Prostate gland (tissue), 2 donors: ENCODE data around the gene RGCC. TPM values are rescaled to one million over a fixed set of nuclear protein-coding genes. Genes with fewer than 3 reads are reported as not detected.

Experiments
- DNase-seq: peaks from one replicate; pipeline ENCODE4 v3.0.0-alpha.2; 2019; ENCODE audit warnings: low spot score
- H3K27ac ChIP-seq, 2 donors: fragments of 200-600 bp; sonication (generic); 2 replicates each; pipeline ENCODE4 v1.5.1; 2017 to 2019
- H3K27me3 ChIP-seq: fragments of 200-600 bp; sonication (generic); replicated peaks from 2 replicates; pipeline ENCODE4 v1.5.1; 2019; ENCODE audit not compliant: insufficient read depth
- H3K36me3 ChIP-seq, 2 donors: fragments of 200-600 bp; sonication (generic); 1 replicate in 1 of 2; 2 replicates in 1 of 2; pipeline versions ENCODE4 v1.5.1 to v1.8.1; 2017 to 2019
- H3K4me1 ChIP-seq: fragments of 200-600 bp; sonication (generic); replicated peaks from 2 replicates; pipeline ENCODE4 v1.5.1; 2019
- H3K4me3 ChIP-seq, 2 donors: fragments of 200-600 bp; sonication (generic); 2 replicates each; pipeline ENCODE4 v1.5.1; 2017 to 2019
- H3K9me3 ChIP-seq: fragments of 200-600 bp; sonication (generic); 2 replicates; pipeline ENCODE4 v1.5.1; 2017
- POLR2A ChIP-seq: fragments of 450-650 bp; IDR thresholded peaks from one replicate; pipeline ENCODE4 v1.6.1; 2016; ENCODE audit warnings: antibody characterized with exemption, mild to moderate bottlenecking
- POLR2AphosphoS5 ChIP-seq: sonication (generic); formaldehyde crosslinking; IDR thresholded peaks from one replicate; pipeline ENCODE4 v1.6.1; 2017; ENCODE audit warnings: antibody characterized with exemption
- WGBS: methylation state at CpG from one replicate; pipeline ENCODE4 v1.1.5; 2018; 5-methylcytosine and 5-hydroxymethylcytosine counted together
- intact Hi-C: fragments of 100-400 bp; cut with DNase I; formaldehyde crosslinking; loops from one replicate; pipeline ENCODE4 v1.14.2; 2022
- total RNA-seq, 2 donors: library from RNA; depleted of rRNA; stranded (reverse); fragments of >200 nt; gene quantifications; one replicate each; pipeline ENCODE4 v1.1.0, GENCODE V29; 2016
- TF ChIP-seq, protein P1 (sequence below), 4 experiments: fragments of 200-600 bp in 2 of 4; fragments of 450-650 bp in 2 of 4; sonication (generic) in 2 of 4; IDR thresholded peaks; 1 replicate in 3 of 4; 2 replicates in 1 of 4; pipeline ENCODE4 v1.5.1; 2016 to 2019; ENCODE audit warnings: antibody characterized with exemption in 4 of 4, mild to moderate bottlenecking in 2 of 4, moderate library complexity in 2 of 4

The RGCC gene
- total RNA-seq, 2 donors from 2014 or later, result 87.0 to 140 TPM

DNA sequence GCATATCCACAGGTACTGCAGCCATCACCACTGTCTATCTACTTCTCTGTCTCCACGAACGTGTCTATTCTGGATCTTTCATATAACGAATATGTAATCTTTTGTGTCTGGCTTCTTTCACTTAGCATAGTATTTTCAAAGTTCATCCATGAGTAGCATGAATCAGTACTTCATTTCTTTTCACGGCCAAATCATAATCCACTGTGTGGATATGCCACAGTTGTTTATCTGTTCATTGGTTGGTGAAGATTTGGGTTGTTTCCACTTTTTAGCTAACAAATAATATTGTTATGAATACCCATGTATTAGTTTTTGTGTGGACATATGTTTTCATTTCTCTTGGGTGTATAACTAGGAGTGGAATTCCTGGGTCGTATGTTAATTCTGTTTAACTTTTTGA is 14.4 kb downstream of the RGCC start:
- intact Hi-C loops, result no loop called here
- no peaks in the 10 kb centered on the region for H3K4me1 ChIP-seq
- H3K27me3 ChIP-seq, result no peaks in the 10 kb centered on the region
- DNase-seq, result no peak
- no peak overlapping the region for H3K4me3 ChIP-seq
- 91% methylated on average over 5 of the region's 5 CpGs for WGBS
- no peak overlapping the region for H3K27ac ChIP-seq
- TF ChIP-seq POLR2AphosphoS5, result no peak
- TF ChIP-seq, protein P1, sequence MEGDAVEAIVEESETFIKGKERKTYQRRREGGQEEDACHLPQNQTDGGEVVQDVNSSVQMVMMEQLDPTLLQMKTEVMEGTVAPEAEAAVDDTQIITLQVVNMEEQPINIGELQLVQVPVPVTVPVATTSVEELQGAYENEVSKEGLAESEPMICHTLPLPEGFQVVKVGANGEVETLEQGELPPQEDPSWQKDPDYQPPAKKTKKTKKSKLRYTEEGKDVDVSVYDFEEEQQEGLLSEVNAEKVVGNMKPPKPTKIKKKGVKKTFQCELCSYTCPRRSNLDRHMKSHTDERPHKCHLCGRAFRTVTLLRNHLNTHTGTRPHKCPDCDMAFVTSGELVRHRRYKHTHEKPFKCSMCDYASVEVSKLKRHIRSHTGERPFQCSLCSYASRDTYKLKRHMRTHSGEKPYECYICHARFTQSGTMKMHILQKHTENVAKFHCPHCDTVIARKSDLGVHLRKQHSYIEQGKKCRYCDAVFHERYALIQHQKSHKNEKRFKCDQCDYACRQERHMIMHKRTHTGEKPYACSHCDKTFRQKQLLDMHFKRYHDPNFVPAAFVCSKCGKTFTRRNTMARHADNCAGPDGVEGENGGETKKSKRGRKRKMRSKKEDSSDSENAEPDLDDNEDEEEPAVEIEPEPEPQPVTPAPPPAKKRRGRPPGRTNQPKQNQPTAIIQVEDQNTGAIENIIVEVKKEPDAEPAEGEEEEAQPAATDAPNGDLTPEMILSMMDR (IDR thresholded peaks at IDR 0.05), result no peak
- TF ChIP-seq POLR2A, result no peak
- H3K9me3 ChIP-seq, result no peaks in the 10 kb centered on the region
- H3K36me3 ChIP-seq, result peaks cover 0 to 5% of the 10 kb centered on the region in 2 donors

DNA sequence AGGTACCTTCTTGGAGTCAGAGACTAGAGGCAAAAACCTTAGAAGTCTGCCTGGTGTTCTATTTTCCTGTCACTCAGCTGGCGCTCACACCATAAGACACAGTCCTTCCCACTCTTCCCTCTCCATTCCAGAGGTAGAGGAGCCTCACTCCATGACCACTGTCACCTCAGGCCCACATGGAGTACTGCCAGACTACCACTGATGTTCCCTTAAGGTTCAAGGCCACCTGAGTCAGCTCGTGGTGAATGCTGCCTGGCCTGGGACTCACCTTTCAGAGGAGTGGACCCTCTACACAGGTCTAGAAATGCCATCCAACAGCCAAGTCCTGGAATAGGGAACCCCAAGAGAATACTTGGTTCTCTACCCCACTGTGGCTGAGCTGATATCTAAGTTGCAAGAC is 29.9 kb downstream of the RGCC start:
- TF ChIP-seq POLR2A, result no peak
- TF ChIP-seq POLR2AphosphoS5, result no peak
- TF ChIP-seq, protein P1 (IDR thresholded peaks at IDR 0.05), result no peak
- no peaks in the 10 kb centered on the region for H3K9me3 ChIP-seq
- no peak overlapping the region for H3K4me3 ChIP-seq
- intact Hi-C loops, result no loop called here
- no peak overlapping the region for H3K27ac ChIP-seq
- H3K4me1 ChIP-seq, result no peaks in the 10 kb centered on the region
- H3K27me3 ChIP-seq, result no peaks in the 10 kb centered on the region
- no peak for DNase-seq
- H3K36me3 ChIP-seq, result no peaks in the 10 kb centered on the region
- 78% methylated on average over 2 of the region's 2 CpGs for WGBS

DNA sequence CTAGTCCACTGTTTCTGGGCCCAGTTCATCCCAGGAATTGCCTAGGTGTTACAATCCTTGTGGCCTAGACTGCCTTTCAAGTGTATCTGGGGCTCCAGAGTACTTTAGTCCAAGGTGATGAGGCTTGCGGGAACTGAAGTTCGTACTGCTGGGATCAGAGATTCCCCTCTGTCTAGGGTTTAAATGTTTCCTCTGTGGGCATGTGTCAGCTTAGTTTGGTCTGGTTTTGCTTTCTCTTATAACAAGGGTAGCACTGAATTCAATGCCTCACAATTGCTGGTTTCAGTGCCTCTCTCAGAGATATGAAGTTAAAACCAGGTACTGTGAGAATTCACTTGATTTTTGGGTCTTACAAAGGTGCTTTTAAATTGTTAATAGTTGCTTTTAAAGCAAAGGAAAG is 30.8 kb downstream of the RGCC start:
- TF ChIP-seq POLR2AphosphoS5, result no peak
- no peak for TF ChIP-seq POLR2A
- TF ChIP-seq, protein P1 (IDR thresholded peaks at IDR 0.05), result no peak
- Histone ChIP-seq H3K27me3 (no peaks in the 10 kb centered on the region), H3K27ac (no peak overlapping the region), H3K36me3 (no peaks in the 10 kb centered on the region), H3K4me3 (no peak overlapping the region), H3K4me1 (no peaks in the 10 kb centered on the region), H3K9me3 (no peaks in the 10 kb centered on the region)
- 94% methylated on average over 2 of the region's 2 CpGs for WGBS
- no peak for DNase-seq
- intact Hi-C loops, result no loop called here

DNA sequence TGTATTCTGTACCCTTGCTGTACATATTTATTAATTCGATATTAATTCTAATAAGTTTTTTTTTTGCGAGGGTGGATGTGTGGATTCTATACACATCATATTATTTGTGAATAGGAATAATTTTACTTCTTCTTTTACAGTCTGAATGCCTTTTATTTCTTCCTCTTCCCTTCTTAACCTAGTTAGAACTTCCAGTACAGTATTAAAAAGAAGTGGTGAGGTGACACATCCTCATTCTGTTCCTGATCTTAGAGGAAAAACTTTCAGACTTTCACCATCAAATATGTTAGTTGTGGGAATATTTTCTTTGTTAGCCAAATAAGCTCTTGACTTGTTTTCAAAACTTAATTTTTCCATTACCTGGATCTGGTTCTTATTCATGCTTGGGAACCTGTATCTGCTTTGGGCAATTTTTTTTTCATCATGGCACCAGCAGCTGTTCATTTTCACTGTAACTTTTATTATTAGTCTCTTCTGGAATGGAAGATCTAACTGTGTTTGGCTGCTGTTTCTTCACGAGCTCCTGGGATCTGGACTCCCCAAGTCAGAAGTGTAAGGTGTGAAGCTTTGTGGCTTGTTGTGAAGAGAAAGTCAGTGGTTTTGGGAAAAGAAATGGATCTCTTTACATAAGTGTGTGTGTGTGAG is 33.1 kb downstream of the RGCC start:
- no peaks in the 10 kb centered on the region for H3K27me3 ChIP-seq
- H3K27ac ChIP-seq, result no peak overlapping the region
- no peak for DNase-seq
- TF ChIP-seq POLR2A (no peak), POLR2AphosphoS5 (no peak)
- TF ChIP-seq, protein P1 (IDR thresholded peaks at IDR 0.05), result no peak
- H3K4me3 ChIP-seq, result no peak overlapping the region
- H3K4me1 ChIP-seq, result no peaks in the 10 kb centered on the region
- 86% methylated on average over 3 of the region's 3 CpGs for WGBS
- intact Hi-C loops, result no loop called here
- no peaks in the 10 kb centered on the region for H3K36me3 ChIP-seq
- H3K9me3 ChIP-seq, result no peaks in the 10 kb centered on the region

DNA sequence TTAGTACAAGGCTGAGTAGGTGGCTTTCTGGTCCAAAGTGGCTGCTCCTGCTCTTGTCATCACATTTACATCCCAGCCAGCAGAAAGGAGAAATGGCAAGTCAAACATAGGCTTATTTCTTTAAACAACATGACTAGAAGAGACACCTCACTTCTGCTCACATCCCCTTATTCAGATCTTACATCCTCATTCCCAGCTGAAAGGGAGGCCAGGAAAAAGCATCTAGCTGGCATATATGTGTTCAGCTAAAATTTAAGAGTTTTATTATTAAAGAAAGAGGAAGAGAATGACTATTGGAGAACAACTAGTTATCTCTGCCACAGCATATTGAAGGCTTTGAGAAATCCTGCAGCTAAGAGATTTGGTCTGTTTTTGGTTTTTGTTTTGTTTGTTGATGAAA is 34.1 kb downstream of the RGCC start:
- DNase-seq, result no peak
- TF ChIP-seq POLR2A, result no peak
- TF ChIP-seq, protein P1 (IDR thresholded peaks at IDR 0.05), result no peak
- TF ChIP-seq POLR2AphosphoS5, result no peak
- Histone ChIP-seq H3K4me1 (no peaks in the 10 kb centered on the region), H3K27me3 (no peaks in the 10 kb centered on the region), H3K4me3 (no peak overlapping the region), H3K36me3 (no peaks in the 10 kb centered on the region), H3K9me3 (no peaks in the 10 kb centered on the region), H3K27ac (no peak overlapping the region)
- intact Hi-C loops, result no loop called here
